WTC11 (cell line): ENCODE measurements around the gene NAA25. TPM values are rescaled to one million over a fixed set of nuclear protein-coding genes. Genes with fewer than 3 reads are reported as not detected.
A peak's percentile ranks its signal among the peaks of the same experiment; 100 is the strongest.

Source experiments
- ATAC-seq: fragments of 200-7000 bp; cut with Tn5 transposase; 2 replicates; pipeline ENCODE4 v1.10.0; 2021; ENCODE audit warnings: mild to moderate bottlenecking, moderate library complexity
- CTCF ChIA-PET: fragments of 300-600 bp; sonication (Branson Sonifier 250); formaldehyde crosslinking; loops from one replicate; lab custom pipeline; 2021; ENCODE audit warnings: antibody characterized with exemption; lab: Charles Lee
- POLR2A ChIA-PET: fragments of 350-600 bp; sonication (Branson Sonifier 250); formaldehyde crosslinking; loops from one replicate; lab custom pipeline; 2021; ENCODE audit warnings: antibody characterized with exemption; lab: Charles Lee
- DNase-seq: peaks from one replicate; pipeline ENCODE4 v3.0.0; 2021; ENCODE audit warnings: low spot score
- H3K27ac Mint-ChIP-seq: 2 replicates; pipeline ENCODE4 v1.8.0; 2021; ENCODE audit warnings: mixed read lengths
- H3K27me3 Mint-ChIP-seq: 2 replicates; pipeline ENCODE4 v1.8.0; 2021; ENCODE audit warnings: low read depth, mild to moderate bottlenecking, moderate library complexity, mixed read lengths
- H3K36me3 Mint-ChIP-seq: 2 replicates; pipeline ENCODE4 v1.8.0; 2021; ENCODE audit warnings: mixed read lengths
- H3K4me1 Mint-ChIP-seq: 2 replicates; pipeline ENCODE4 v1.8.0; 2022; ENCODE audit warnings: mixed read lengths
- H3K4me3 Mint-ChIP-seq: 2 replicates; pipeline ENCODE4 v1.8.0; 2021; ENCODE audit warnings: mild to moderate bottlenecking, moderate library complexity, mixed read lengths
- H3K9me3 Mint-ChIP-seq: 2 replicates; pipeline ENCODE4 v1.8.0; 2021; ENCODE audit warnings: mixed read lengths
- ARID4B ChIP-seq: sonication (generic); formaldehyde crosslinking; IDR thresholded peaks from 2 replicates; pipeline ENCODE4 v1.8.0; 2023; ENCODE audit warnings: missing genetic modification reagents, mild to moderate bottlenecking, borderline replicate concordance
- ATF1 ChIP-seq: sonication (generic); formaldehyde crosslinking; IDR thresholded peaks from 2 replicates; pipeline ENCODE4 v1.8.1; 2023; ENCODE audit warnings: mild to moderate bottlenecking, moderate library complexity, missing genetic modification reagents
- CREM ChIP-seq: sonication (generic); formaldehyde crosslinking; IDR thresholded peaks from 2 replicates; pipeline ENCODE4 v1.8.1; 2022; ENCODE audit warnings: mild to moderate bottlenecking, missing genetic modification reagents, moderate library complexity
- E2F1 ChIP-seq: sonication (generic); formaldehyde crosslinking; IDR thresholded peaks from 2 replicates; pipeline ENCODE4 v1.8.0; 2022; ENCODE audit warnings: mild to moderate bottlenecking, missing genetic modification reagents
- E2F4 ChIP-seq: sonication (generic); formaldehyde crosslinking; IDR thresholded peaks from 2 replicates; pipeline ENCODE4 v1.8.1; 2022; ENCODE audit warnings: low read depth, mild to moderate bottlenecking, moderate library complexity, missing genetic modification reagents, borderline replicate concordance
- FOXK1 ChIP-seq: sonication (generic); formaldehyde crosslinking; IDR thresholded peaks from 2 replicates; pipeline ENCODE4 v1.8.0; 2022; ENCODE audit warnings: mild to moderate bottlenecking, moderate library complexity, missing genetic modification reagents
- GTF2I ChIP-seq: fragments of 250-450 bp; sonication (Bioruptor Pico); conservative IDR thresholded peaks from 2 replicates; pipeline ENCODE4 v1.4.0; 2021; ENCODE audit warnings: mild to moderate bottlenecking
- HMGXB4 ChIP-seq: sonication (generic); formaldehyde crosslinking; IDR thresholded peaks from 2 replicates; pipeline ENCODE4 v1.8.1; 2023; ENCODE audit warnings: mild to moderate bottlenecking, moderate library complexity, missing genetic modification reagents
- IRF1 ChIP-seq: sonication (generic); formaldehyde crosslinking; IDR thresholded peaks from 2 replicates; pipeline ENCODE4 v1.8.0; 2023; ENCODE audit warnings: missing genetic modification reagents
- IRF2 ChIP-seq: sonication (generic); formaldehyde crosslinking; IDR thresholded peaks from 2 replicates; pipeline ENCODE4 v1.8.0; 2022; ENCODE audit warnings: low read depth, missing genetic modification reagents, borderline replicate concordance
- KAT7 ChIP-seq: sonication (generic); formaldehyde crosslinking; IDR thresholded peaks from 2 replicates; pipeline ENCODE4 v1.8.1; 2023; ENCODE audit warnings: missing genetic modification reagents, mild to moderate bottlenecking, borderline replicate concordance
- MYBL2 ChIP-seq: sonication (generic); formaldehyde crosslinking; IDR thresholded peaks from 2 replicates; pipeline ENCODE4 v1.8.1; 2023; ENCODE audit warnings: mild to moderate bottlenecking, moderate library complexity, missing genetic modification reagents
- NFATC4 ChIP-seq: fragments of 250-450 bp; sonication (Bioruptor Pico); IDR thresholded peaks from 2 replicates; pipeline ENCODE4 v1.9.0; 2021; ENCODE audit warnings: mild to moderate bottlenecking
- SP1 ChIP-seq: sonication (generic); formaldehyde crosslinking; conservative IDR thresholded peaks from 2 replicates; pipeline ENCODE4 v1.8.1; 2022; ENCODE audit warnings: missing genetic modification reagents
- STAT6 ChIP-seq: sonication (generic); formaldehyde crosslinking; conservative IDR thresholded peaks from 2 replicates; pipeline ENCODE4 v1.8.1; 2023; ENCODE audit warnings: mild to moderate bottlenecking, low read depth, missing genetic modification reagents, moderate library complexity
- ZNF219 ChIP-seq: sonication (generic); formaldehyde crosslinking; IDR thresholded peaks from 2 replicates; pipeline ENCODE4 v1.8.0; 2023; ENCODE audit warnings: missing genetic modification reagents, mild to moderate bottlenecking, borderline replicate concordance
- ZNF317 ChIP-seq: sonication (generic); formaldehyde crosslinking; IDR thresholded peaks from 2 replicates; pipeline ENCODE4 v1.8.1; 2023; ENCODE audit warnings: low read depth, mild to moderate bottlenecking, moderate library complexity, missing genetic modification reagents, borderline replicate concordance
- ZNF425 ChIP-seq: fragments of 250-450 bp; sonication (Bioruptor Pico); conservative IDR thresholded peaks from 2 replicates; pipeline ENCODE4 v1.9.0; 2021; ENCODE audit warnings: mild to moderate bottlenecking
- ZSCAN18 ChIP-seq: fragments of 250-450 bp; sonication (Bioruptor Pico); IDR thresholded peaks from 2 replicates; pipeline ENCODE4 v2.1.2; 2022; ENCODE audit warnings: mild to moderate bottlenecking, moderate library complexity
- total RNA-seq: library from RNA; stranded (reverse); gene quantifications from 3 replicates; pipeline ENCODE4 v1.2.3, GENCODE V29; 2021

Gene NAA25
- total RNA-seq, 1 experiment from 2014 or later = 47.5 TPM

- Mint-ChIP-seq H3K4me1 (peaks cover 22% of the 10 kb centered on the region), H3K9me3 (peaks cover 9% of the 10 kb centered on the region)
- CTCF ChIA-PET = interaction anchor here (0.6 to 2.6 kb wide), 18 partner anchors 8 to 746 kb away, joined by 3 to 33 read pairs (median 3); partner anchors contain the start of genes MAPKAPK5 and NAA25
- TF ChIP-seq KAT7 (peak; percentile 63; the same call in 1 of the 2 replicates), ZNF219 (CRISPR knock-in tag) (0 out of 2 replicates have a peak, but pooled peaks have one; percentile 34), ZNF317 (no peak), ZSCAN18 (CRISPR knock-in tag) (no peak), FOXK1 (CRISPR knock-in tag) (peak; percentile 55; the same call in 1 of the 2 replicates), ATF1 (CRISPR knock-in tag) (no peak; the same call in 1 of the 2 replicates), STAT6 (no peak), E2F4 (peak; percentile 96), ZNF425 (CRISPR knock-in tag) (no peak), IRF2 (CRISPR knock-in tag) (no peak), MYBL2 (CRISPR knock-in tag) (peak; percentile 81), CREM (CRISPR knock-in tag) (0 out of 2 replicates have a peak, but pooled peaks have one; percentile 36), ARID4B (peak; percentile 91), E2F1 (CRISPR knock-in tag) (peak; percentile 92), IRF1 (CRISPR knock-in tag) (no peak; the same call in 1 of the 2 replicates), HMGXB4 (peak; percentile 90; the same call in 1 of the 2 replicates), NFATC4 (CRISPR knock-in tag) (no peak), SP1 (CRISPR knock-in tag) (peak; percentile 96), GTF2I (CRISPR knock-in tag) (no peak)
Observed at GRCh38 chr12:112012775-112013600, 95.6 kb downstream of the NAA25 start, which contains the start of the genes ERP29 and TMEM116. Gene ERP29 (plus strand): TSS chr12:112013426. CDS start chr12:112013466, 40 bp downstream. Gene TMEM116 (minus strand): TSS chr12:112013165. CDS start chr12:112005270, 7,895 bp downstream.

More at GRCh38 chr12:112012775-112013600, 95.6 kb downstream of the NAA25 start, which contains the start of the genes ERP29 and TMEM116:
- H3K36me3 Mint-ChIP-seq = peaks cover 19% of the 10 kb centered on the region
- H3K27ac Mint-ChIP-seq = peak within 1 kb of the TSS; percentile 100
- POLR2A ChIA-PET = interaction anchor here (1.0 to 3.2 kb wide), 6 partner anchors 10 to 401 kb away, joined by 4 to 21 read pairs (median 4); partner anchors contain the start of genes MAPKAPK5, NAA25 and TRAFD1
- ATAC-seq = peak; percentile 86
- DNase-seq = peak; percentile 100
- H3K4me3 Mint-ChIP-seq = peak within 1 kb of the TSS; percentile 90
- no peaks in the 10 kb centered on the region for H3K27me3 Mint-ChIP-seq
